ENCODE data around the gene RBFOX1. TPM values are rescaled to one million over a fixed set of nuclear protein-coding genes. Genes with fewer than 3 reads are reported as not detected.

RBFOX1 gene
- total RNA-seq, 1 donor = not detected

- DNase-seq (ENCODE audit: low read depth in 2 of 3, low spot score in 2 of 3) = no peak
These were observed 608 bp downstream of the RBFOX1 start for GRCh38 chr16:7333180-7333725.

GRCh38 chr16:7334801-7335560 lies 2.3 kb downstream of the RBFOX1 start:
- DNase-seq (ENCODE audit: low read depth in 2 of 3, low spot score in 2 of 3) = no peak

GRCh38 chr16:7335991-7336634 lies 3.5 kb downstream of the RBFOX1 start:
- DNase-seq (ENCODE audit: low read depth in 2 of 3, low spot score in 2 of 3) = no peak

- DNase-seq (ENCODE audit: low read depth in 2 of 3, low spot score in 2 of 3) = no peak
These were observed 4.1 kb downstream of the RBFOX1 start for GRCh38 chr16:7336742-7337141.

- no peak for DNase-seq (ENCODE audit: low read depth in 2 of 3, low spot score in 2 of 3)
These were observed 6.2 kb downstream of the RBFOX1 start for GRCh38 chr16:7338826-7339225.

GRCh38 chr16:7339700-7340099 lies 7.1 kb downstream of the RBFOX1 start:
- DNase-seq (ENCODE audit: low read depth in 2 of 3, low spot score in 2 of 3) = no peak

- no peak for DNase-seq (ENCODE audit: low read depth in 2 of 3, low spot score in 2 of 3)
These were observed 8.3 kb downstream of the RBFOX1 start for GRCh38 chr16:7340938-7341337.

GRCh38 chr16:7342598-7342997 lies 10.0 kb downstream of the RBFOX1 start:
- no peak for DNase-seq (ENCODE audit: low read depth in 2 of 3, low spot score in 2 of 3)

GRCh38 chr16:7343243-7343642 lies 10.6 kb downstream of the RBFOX1 start:
- DNase-seq (ENCODE audit: low read depth in 2 of 3, low spot score in 2 of 3) = no peak

GRCh38 chr16:7344830-7345780 lies 12.5 kb downstream of the RBFOX1 start:
- no peak for DNase-seq (ENCODE audit: low read depth in 2 of 3, low spot score in 2 of 3)

- no peak for DNase-seq (ENCODE audit: low read depth in 2 of 3, low spot score in 2 of 3)
These were observed 18.2 kb downstream of the RBFOX1 start for GRCh38 chr16:7350806-7351205.

- DNase-seq (ENCODE audit: low read depth in 2 of 3, low spot score in 2 of 3) = no peak
These were observed 19.2 kb downstream of the RBFOX1 start for GRCh38 chr16:7351610-7352510.

- DNase-seq (ENCODE audit: low read depth in 2 of 3, low spot score in 2 of 3) = no peak
These were observed 23.1 kb downstream of the RBFOX1 start for GRCh38 chr16:7355758-7356157.

GRCh38 chr16:7361416-7362129 lies 28.9 kb downstream of the RBFOX1 start:
- DNase-seq (ENCODE audit: low read depth in 2 of 3, low spot score in 2 of 3) = no peak

GRCh38 chr16:7362231-7362630 lies 29.6 kb downstream of the RBFOX1 start:
- DNase-seq (ENCODE audit: low read depth in 2 of 3, low spot score in 2 of 3) = no peak

- DNase-seq (ENCODE audit: low read depth in 2 of 3, low spot score in 2 of 3) = no peak
These were observed 31.1 kb downstream of the RBFOX1 start for GRCh38 chr16:7363422-7364417.

- DNase-seq (ENCODE audit: low read depth in 2 of 3, low spot score in 2 of 3) = no peak
These were observed 33.4 kb downstream of the RBFOX1 start for GRCh38 chr16:7366041-7366440.

Data from hematopoietic multipotent progenitor cell (in vitro differentiated cells).